HUDEP-2 (cell line): ENCODE measurements around the gene CDK8.

Experiments
- DNase-seq, 76 experiments: peaks; one replicate each; lab custom pipeline; 2025; ENCODE audit not compliant: unreplicated experiment in 76 of 76; lab: John Stamatoyannopoulos, UW

CDK8 gene

GRCh38 chr13:26435171-26435570 lies 181.2 kb downstream of the CDK8 start:
- peak in 73 of 76 experiments; percentile 4 to 87 (median 61) for DNase-seq

GRCh38 chr13:26435646-26436045 lies 181.7 kb downstream of the CDK8 start:
- peak in 74 of 76 experiments; percentile 12 to 93 (median 76) for DNase-seq

- no peak for DNase-seq
Measured at GRCh38 chr13:26436914-26437313, 183.0 kb downstream of the CDK8 start.

- DNase-seq, result no peak
Measured at GRCh38 chr13:26440111-26440510, 186.2 kb downstream of the CDK8 start.

GRCh38 chr13:26441476-26441875 lies 187.5 kb downstream of the CDK8 start:
- no peak for DNase-seq

- no peak for DNase-seq
Measured at GRCh38 chr13:26442541-26442940, 188.6 kb downstream of the CDK8 start.

GRCh38 chr13:26445092-26445491 lies 191.2 kb downstream of the CDK8 start:
- no peak for DNase-seq

- DNase-seq, result no peak
Measured at GRCh38 chr13:26446751-26447150, 192.8 kb downstream of the CDK8 start.

- peak in 13 of 76 experiments; percentile 2 to 39 (median 13) for DNase-seq
Measured at GRCh38 chr13:26448032-26448431, 194.1 kb downstream of the CDK8 start.

GRCh38 chr13:26449063-26449848 lies 195.3 kb downstream of the CDK8 start:
- DNase-seq, result peak in 2 of 76 experiments; percentile 4 to 8
